Liver (tissue), 9 donors: ENCODE data around the gene TM9SF1. TPM values are rescaled to one million over a fixed set of nuclear protein-coding genes. Genes with fewer than 3 reads are reported as not detected.

Experiments used
- DNase-seq: peaks from one replicate; pipeline ENCODE4 v3.0.0-alpha.2; 2017; ENCODE audit warnings: low spot score
- H3K27ac ChIP-seq, 2 donors: one replicate each; pipeline ENCODE4 v1.7.0; 2013; ENCODE audit warnings: inconsistent platforms in 2 of 2, low read length in 2 of 2, control low read depth in 1 of 2, low read depth in 1 of 2, mild to moderate bottlenecking in 1 of 2
- H3K27me3 ChIP-seq, 4 donors: one replicate each; pipeline versions ENCODE4 v1.6.1 to v1.7.0; 2013; ENCODE audit warnings: low read length in 3 of 4, inconsistent platforms in 1 of 4, mild to moderate bottlenecking in 1 of 4, moderate library complexity in 1 of 4; ENCODE audit not compliant: control insufficient read depth in 4 of 4, insufficient read depth in 4 of 4
- H3K36me3 ChIP-seq, 4 donors: one replicate each; pipeline versions ENCODE4 v1.6.1 to v1.7.0; 2013; ENCODE audit warnings: low read length in 3 of 4, mild to moderate bottlenecking in 3 of 4, low read depth in 1 of 4, moderate library complexity in 1 of 4; ENCODE audit not compliant: control insufficient read depth in 4 of 4, insufficient read depth in 3 of 4
- H3K4me1 ChIP-seq, 4 donors: one replicate each; pipeline versions ENCODE4 v1.6.1 to v1.7.0; 2013; ENCODE audit warnings: low read length in 3 of 4, mild to moderate bottlenecking in 3 of 4, moderate library complexity in 1 of 4; ENCODE audit not compliant: control insufficient read depth in 4 of 4, insufficient read depth in 4 of 4
- H3K4me3 ChIP-seq, 3 donors: one replicate each; pipeline versions ENCODE4 v1.6.1 to v1.7.0; 2013; ENCODE audit warnings: low read length in 3 of 3, control low read depth in 1 of 3, low read depth in 1 of 3, mild to moderate bottlenecking in 1 of 3
- H3K9ac ChIP-seq, 2 donors: one replicate each; pipeline ENCODE4 v1.7.0; 2013; ENCODE audit warnings: low read length in 2 of 2, mild to moderate bottlenecking in 2 of 2, moderate library complexity in 2 of 2, control low read depth in 1 of 2, low read depth in 1 of 2
- H3K9me3 ChIP-seq, 4 donors: one replicate each; pipeline versions ENCODE4 v1.6.1 to v1.7.0; 2013; ENCODE audit warnings: low read length in 3 of 4; ENCODE audit not compliant: control insufficient read depth in 4 of 4
- ATF3 ChIP-seq: IDR thresholded peaks from 2 replicates; pipeline ENCODE4 v1.6.1; 2016; ENCODE audit warnings: antibody characterized with exemption
- FOXA1 ChIP-seq: IDR thresholded peaks from 2 replicates; pipeline ENCODE4 v1.6.1; 2016; ENCODE audit warnings: antibody characterized with exemption
- GABPA ChIP-seq, 2 donors: IDR thresholded peaks in 1 of 2; conservative IDR thresholded peaks in 1 of 2; 2 replicates each; pipeline ENCODE4 v1.6.1; 2016; ENCODE audit warnings: antibody characterized with exemption in 2 of 2, mild to moderate bottlenecking in 1 of 2, moderate library complexity in 1 of 2
- HNF4A ChIP-seq, 2 donors: conservative IDR thresholded peaks; 2 replicates each; pipeline ENCODE4 v1.6.1; 2016; ENCODE audit warnings: antibody characterized with exemption in 2 of 2, mild to moderate bottlenecking in 2 of 2
- HNF4G ChIP-seq: IDR thresholded peaks from 2 replicates; pipeline ENCODE4 v1.6.1; 2016; ENCODE audit warnings: antibody characterized with exemption
- MAX ChIP-seq: IDR thresholded peaks from 2 replicates; pipeline ENCODE4 v1.6.1; 2016; ENCODE audit warnings: antibody characterized with exemption
- NR2F2 ChIP-seq: IDR thresholded peaks from 2 replicates; pipeline ENCODE4 v1.6.1; 2016; ENCODE audit warnings: antibody characterized with exemption
- RAD21 ChIP-seq, 2 donors: IDR thresholded peaks; 2 replicates each; pipeline ENCODE4 v1.6.1; 2016; ENCODE audit warnings: antibody characterized with exemption in 2 of 2, mild to moderate bottlenecking in 2 of 2
- REST ChIP-seq: IDR thresholded peaks from 2 replicates; pipeline ENCODE4 v1.6.1; 2016; ENCODE audit warnings: antibody characterized with exemption, mild to moderate bottlenecking
- RXRA ChIP-seq, 2 donors: IDR thresholded peaks; 2 replicates each; pipeline ENCODE4 v1.6.1; 2017 to 2018; ENCODE audit warnings: antibody characterized with exemption in 2 of 2, mild to moderate bottlenecking in 1 of 2
- SP1 ChIP-seq: IDR thresholded peaks from 2 replicates; pipeline ENCODE4 v1.6.1; 2018; ENCODE audit warnings: antibody characterized with exemption, mild to moderate bottlenecking
- YY1 ChIP-seq: IDR thresholded peaks from 2 replicates; pipeline ENCODE4 v1.6.1; 2016; ENCODE audit warnings: antibody characterized with exemption, mild to moderate bottlenecking
- WGBS: extraction: QIAGEN DNeasy Blood & Tissue Kit; methylation state at CpG from one replicate; pipeline ENCODE4 v1.1.7; 2013; 5-methylcytosine and 5-hydroxymethylcytosine counted together
- polyA plus RNA-seq, 2 donors: library from polyadenylated mRNA; stranded (reverse) in 1 of 2; unstranded in 1 of 2; fragments of 200-250 nt in 1 of 2; fragments of >200 nt in 1 of 2; fragmentation: Nextera tagmentation in 1 of 2; extraction: Ambion mirVana in 1 of 2; gene quantifications; one replicate each; pipeline versions ENCODE4 v1.2.1 to v1.2.3, GENCODE V29; 2013 to 2015
- total RNA-seq, 2 donors: library from RNA; depleted of rRNA; stranded (reverse); fragments of >200 nt; gene quantifications; one replicate each; pipeline ENCODE4 v1.2.3, GENCODE V29; 2014
- TF ChIP-seq, protein P1 (sequence below): IDR thresholded peaks from 2 replicates; pipeline ENCODE4 v1.6.1; 2016; ENCODE audit warnings: antibody characterized with exemption
- donor health status: healthy.
- donor health status: healthy.
- donor health status: healthy.
- donor health status: healthy.
- donor health status: healthy.

The TM9SF1 gene
- total and polyA plus RNA-seq, 4 donors = 27.5 to 76.2 (median 38.5) TPM

- WGBS = under 1% methylated on average over 65 of the region's 65 CpGs
- peaks cover 11 to 48% (median 22%) of the 10 kb centered on the region in 4 donors for H3K36me3 ChIP-seq
These were observed 6.8 kb downstream of the TM9SF1 start, which contains the start of gene IPO4 for GRCh38 chr14:24188251-24189058. TSS of gene IPO4 (minus strand) at chr14:24188816. CDS start at chr14:24188787, 29 bp downstream.

More at GRCh38 chr14:24188251-24189058, 6.8 kb downstream of the TM9SF1 start, which contains the start of gene IPO4:
- peak within 1 kb of the TSS in 1 of 2 donors; percentile 50 for H3K9ac ChIP-seq
- H3K27ac ChIP-seq = peak within 1 kb of the TSS; percentile 72 to 84
- peak; percentile 87 for DNase-seq
- TF ChIP-seq SP1 (peak; percentile 68), RAD21 (IDR thresholded peaks at IDR 0.05) (peak; percentile 46 to 57), HNF4G (no peak), FOXA1 (peak; percentile 24), HNF4A (conservative IDR thresholded peaks at IDR 0.05) (peak; percentile 29 to 36), GABPA (IDR thresholded peaks at IDR 0.05 in 1 of 2, conservative IDR thresholded peaks at IDR 0.05 in 1 of 2) (peak; percentile 99), ATF3 (no peak), NR2F2 (peak; percentile 77), YY1 (peak; percentile 75), MAX (peak; percentile 100), REST (peak; percentile 58), RXRA (IDR thresholded peaks at IDR 0.05) (peak; percentile 52 to 70)
- TF ChIP-seq, protein P1, sequence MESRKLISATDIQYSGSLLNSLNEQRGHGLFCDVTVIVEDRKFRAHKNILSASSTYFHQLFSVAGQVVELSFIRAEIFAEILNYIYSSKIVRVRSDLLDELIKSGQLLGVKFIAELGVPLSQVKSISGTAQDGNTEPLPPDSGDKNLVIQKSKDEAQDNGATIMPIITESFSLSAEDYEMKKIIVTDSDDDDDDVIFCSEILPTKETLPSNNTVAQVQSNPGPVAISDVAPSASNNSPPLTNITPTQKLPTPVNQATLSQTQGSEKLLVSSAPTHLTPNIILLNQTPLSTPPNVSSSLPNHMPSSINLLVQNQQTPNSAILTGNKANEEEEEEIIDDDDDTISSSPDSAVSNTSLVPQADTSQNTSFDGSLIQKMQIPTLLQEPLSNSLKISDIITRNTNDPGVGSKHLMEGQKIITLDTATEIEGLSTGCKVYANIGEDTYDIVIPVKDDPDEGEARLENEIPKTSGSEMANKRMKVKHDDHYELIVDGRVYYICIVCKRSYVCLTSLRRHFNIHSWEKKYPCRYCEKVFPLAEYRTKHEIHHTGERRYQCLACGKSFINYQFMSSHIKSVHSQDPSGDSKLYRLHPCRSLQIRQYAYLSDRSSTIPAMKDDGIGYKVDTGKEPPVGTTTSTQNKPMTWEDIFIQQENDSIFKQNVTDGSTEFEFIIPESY = no peak
- peak within 1 kb of the TSS; percentile 73 to 85 (median 77) for H3K4me3 ChIP-seq
- H3K27me3 ChIP-seq = no peaks in the 10 kb centered on the region
- peaks cover 5 to 19% (median 10%) of the 10 kb centered on the region in 4 donors for H3K4me1 ChIP-seq
- H3K9me3 ChIP-seq = no peaks in the 10 kb centered on the region
